ENCODE results near the gene ARHGAP24. TPM values are rescaled to one million over a fixed set of nuclear protein-coding genes. Genes with fewer than 3 reads are reported as not detected.

The ARHGAP24 gene
- total RNA-seq, 2 experiments from 2014 or later: 0.22 to 0.70 TPM

GRCh38 chr4:85952528-85952927 lies 477.6 kb downstream of the ARHGAP24 start:
- H3K27ac Mint-ChIP-seq: no peak overlapping the region
- intact Hi-C loops (cut with micrococcal nuclease): no loop called here
- ChIA-PET POLR2A (no interaction called here), CTCF (no interaction called here)
- no peaks in the 10 kb centered on the region for H3K4me1 Mint-ChIP-seq (ENCODE audit: low read depth)
- H3K9me3 Mint-ChIP-seq: no peaks in the 10 kb centered on the region
- TF ChIP-seq CTCF (IDR thresholded peaks at IDR 0.05): no peak
- no peaks in the 10 kb centered on the region for H3K27me3 Mint-ChIP-seq
- no peak overlapping the region for H3K4me3 Mint-ChIP-seq
- ATAC-seq (no peak), DNase-seq (no peak)
- H3K36me3 Mint-ChIP-seq (ENCODE audit: low read depth): no peaks in the 10 kb centered on the region

- no peak overlapping the region for H3K4me3 Mint-ChIP-seq
- ChIA-PET POLR2A (interaction anchor here (0.6 kb wide), 1 partner anchor 60 kb away, joined by 3 read pairs; no protein-coding TSS in a partner anchor), CTCF (no interaction called here)
- no peak overlapping the region for H3K27ac Mint-ChIP-seq
- no peaks in the 10 kb centered on the region for H3K27me3 Mint-ChIP-seq
- DNase-seq: no peak
- ATAC-seq: no peak
- H3K4me1 Mint-ChIP-seq (ENCODE audit: low read depth): no peaks in the 10 kb centered on the region
- TF ChIP-seq CTCF (IDR thresholded peaks at IDR 0.05): no peak
- H3K9me3 Mint-ChIP-seq: no peaks in the 10 kb centered on the region
- intact Hi-C loops (cut with micrococcal nuclease): no loop called here
- no peaks in the 10 kb centered on the region for H3K36me3 Mint-ChIP-seq (ENCODE audit: low read depth)
These were observed 478.2 kb downstream of the ARHGAP24 start for GRCh38 chr4:85952972-85953650.

- CTCF ChIA-PET: no interaction called here
- ATAC-seq: no peak
- Mint-ChIP-seq H3K27me3 (no peaks in the 10 kb centered on the region), H3K27ac (no peak overlapping the region), H3K4me3 (no peak overlapping the region), H3K4me1 (ENCODE audit: low read depth) (no peaks in the 10 kb centered on the region), H3K36me3 (ENCODE audit: low read depth) (no peaks in the 10 kb centered on the region), H3K9me3 (no peaks in the 10 kb centered on the region)
- intact Hi-C loops (cut with micrococcal nuclease): no loop called here
- DNase-seq: no peak
- POLR2A ChIA-PET: interaction anchor here (0.6 kb wide), 1 partner anchor 60 kb away, joined by 3 read pairs; no protein-coding TSS in a partner anchor
- no peak for TF ChIP-seq CTCF (IDR thresholded peaks at IDR 0.05)
These were observed 478.7 kb downstream of the ARHGAP24 start for GRCh38 chr4:85953651-85954018.

GRCh38 chr4:85955620-85956292 lies 480.8 kb downstream of the ARHGAP24 start:
- Mint-ChIP-seq H3K9me3 (no peaks in the 10 kb centered on the region), H3K36me3 (ENCODE audit: low read depth) (no peaks in the 10 kb centered on the region), H3K27ac (no peak overlapping the region), H3K27me3 (no peaks in the 10 kb centered on the region), H3K4me3 (no peak overlapping the region), H3K4me1 (ENCODE audit: low read depth) (no peaks in the 10 kb centered on the region)
- TF ChIP-seq CTCF (IDR thresholded peaks at IDR 0.05): no peak
- ChIA-PET POLR2A (no interaction called here), CTCF (no interaction called here)
- ATAC-seq (no peak), DNase-seq (no peak)
- intact Hi-C loops (cut with micrococcal nuclease): no loop called here

- intact Hi-C loops (cut with micrococcal nuclease): no loop called here
- no peak for TF ChIP-seq CTCF (IDR thresholded peaks at IDR 0.05)
- Mint-ChIP-seq H3K4me3 (no peak overlapping the region), H3K4me1 (ENCODE audit: low read depth) (no peaks in the 10 kb centered on the region), H3K27ac (no peak overlapping the region), H3K36me3 (ENCODE audit: low read depth) (no peaks in the 10 kb centered on the region), H3K9me3 (no peaks in the 10 kb centered on the region), H3K27me3 (no peaks in the 10 kb centered on the region)
- ChIA-PET POLR2A (no interaction called here), CTCF (no interaction called here)
- ATAC-seq (no peak), DNase-seq (no peak)
These were observed 481.5 kb downstream of the ARHGAP24 start for GRCh38 chr4:85956293-85956945.
